Esophagus squamous epithelium (tissue), 5 donors: ENCODE results near the gene NXN. TPM values are rescaled to one million over a fixed set of nuclear protein-coding genes. Genes with fewer than 3 reads are reported as not detected.

Source experiments
- DNase-seq: peaks from one replicate; lab custom pipeline; 2025; lab: John Stamatoyannopoulos, UW
- H3K27ac ChIP-seq, 4 donors: fragments of 200-600 bp; sonication (generic); one replicate each; pipeline ENCODE4 v1.5.1; 2016 to 2019; ENCODE audit warnings: mild to moderate bottlenecking in 1 of 4
- H3K27me3 ChIP-seq, 4 donors: fragments of 200-600 bp; sonication (generic); 1 replicate in 3 of 4; 2 replicates in 1 of 4; pipeline versions ENCODE4 v1.5.1 to v1.6.0; 2017 to 2021; ENCODE audit warnings: antibody characterized with exemption in 1 of 4
- H3K36me3 ChIP-seq, 3 donors: fragments of 200-600 bp; sonication (generic); one replicate each; pipeline ENCODE4 v1.5.1; 2016 to 2019
- H3K4me1 ChIP-seq, 3 donors: fragments of 200-600 bp; sonication (generic); one replicate each; pipeline ENCODE4 v1.5.1; 2017 to 2019
- H3K4me3 ChIP-seq, 4 donors: fragments of 200-600 bp; sonication (generic); 1 replicate in 3 of 4; 2 replicates in 1 of 4; pipeline ENCODE4 v1.5.1; 2016 to 2019; ENCODE audit warnings: mild to moderate bottlenecking in 2 of 4, moderate library complexity in 1 of 4
- H3K9me3 ChIP-seq, 3 donors: fragments of 200-600 bp; sonication (generic); one replicate each; pipeline ENCODE4 v1.5.1; 2016 to 2019
- POLR2A ChIP-seq, 4 donors: fragments of 450-650 bp; IDR thresholded peaks; one replicate each; pipeline ENCODE4 v1.6.1; 2017; ENCODE audit warnings: antibody characterized with exemption in 4 of 4, mild to moderate bottlenecking in 4 of 4, moderate library complexity in 3 of 4
- WGBS, 2 donors: methylation state at CpG; one replicate each; pipeline ENCODE4 v1.1.5; 2018; 5-methylcytosine and 5-hydroxymethylcytosine counted together
- intact Hi-C: fragments of 100-400 bp; cut with DNase I; formaldehyde crosslinking; loops from one replicate; pipeline ENCODE4 v1.15.0; 2022
- total RNA-seq, 4 donors: library from RNA; depleted of rRNA; stranded (reverse); fragments of >200 nt; gene quantifications; one replicate each; pipeline ENCODE4 v1.1.0, GENCODE V29; 2016
- TF ChIP-seq, protein P1 (sequence below), 6 experiments: fragments of 450-650 bp in 4 of 6; fragments of 200-600 bp in 2 of 6; sonication (generic) in 2 of 6; IDR thresholded peaks; one replicate each; pipeline ENCODE4 v1.5.1; 2016 to 2019; ENCODE audit warnings: antibody characterized with exemption in 6 of 6, mild to moderate bottlenecking in 4 of 6, moderate library complexity in 4 of 6
- donor health status: DM: yes; HTN: yes; CAD: no.

Gene NXN
- total RNA-seq, 4 donors from 2014 or later: 19.5 to 34.9 (median 28.7) TPM

DNA sequence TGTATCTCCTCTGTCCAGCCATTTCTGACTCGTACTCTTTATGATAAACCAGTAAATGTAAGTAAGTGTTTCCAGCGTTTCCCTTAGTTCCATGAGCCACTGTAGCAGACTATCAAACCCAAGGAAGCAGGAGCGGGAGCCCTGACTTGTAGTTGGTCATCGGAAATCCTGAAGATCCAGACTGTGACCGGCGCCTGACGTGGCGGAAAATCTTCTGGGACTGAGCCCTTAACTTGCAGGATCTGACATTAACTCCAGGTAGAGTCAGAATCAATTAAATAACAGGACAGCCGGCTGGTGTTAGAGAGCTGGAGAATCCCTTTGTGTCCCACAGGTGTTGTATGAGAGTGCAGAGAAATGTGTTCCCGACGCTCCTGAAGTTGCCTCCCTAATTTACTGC, 201.5 kb downstream of the NXN start:
- no peak overlapping the region for H3K4me3 ChIP-seq
- peaks cover 11 to 19% (median 12%) of the 10 kb centered on the region in 3 donors for H3K4me1 ChIP-seq
- H3K9me3 ChIP-seq: no peaks in the 10 kb centered on the region
- TF ChIP-seq, protein P1, sequence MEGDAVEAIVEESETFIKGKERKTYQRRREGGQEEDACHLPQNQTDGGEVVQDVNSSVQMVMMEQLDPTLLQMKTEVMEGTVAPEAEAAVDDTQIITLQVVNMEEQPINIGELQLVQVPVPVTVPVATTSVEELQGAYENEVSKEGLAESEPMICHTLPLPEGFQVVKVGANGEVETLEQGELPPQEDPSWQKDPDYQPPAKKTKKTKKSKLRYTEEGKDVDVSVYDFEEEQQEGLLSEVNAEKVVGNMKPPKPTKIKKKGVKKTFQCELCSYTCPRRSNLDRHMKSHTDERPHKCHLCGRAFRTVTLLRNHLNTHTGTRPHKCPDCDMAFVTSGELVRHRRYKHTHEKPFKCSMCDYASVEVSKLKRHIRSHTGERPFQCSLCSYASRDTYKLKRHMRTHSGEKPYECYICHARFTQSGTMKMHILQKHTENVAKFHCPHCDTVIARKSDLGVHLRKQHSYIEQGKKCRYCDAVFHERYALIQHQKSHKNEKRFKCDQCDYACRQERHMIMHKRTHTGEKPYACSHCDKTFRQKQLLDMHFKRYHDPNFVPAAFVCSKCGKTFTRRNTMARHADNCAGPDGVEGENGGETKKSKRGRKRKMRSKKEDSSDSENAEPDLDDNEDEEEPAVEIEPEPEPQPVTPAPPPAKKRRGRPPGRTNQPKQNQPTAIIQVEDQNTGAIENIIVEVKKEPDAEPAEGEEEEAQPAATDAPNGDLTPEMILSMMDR (IDR thresholded peaks at IDR 0.05): no peak
- no peak for TF ChIP-seq POLR2A (IDR thresholded peaks at IDR 0.05)
- DNase-seq: no peak
- H3K27me3 ChIP-seq: no peaks in the 10 kb centered on the region
- intact Hi-C loops: no loop called here
- H3K36me3 ChIP-seq: peaks cover 7 to 59% (median 35%) of the 10 kb centered on the region in 3 donors
- H3K27ac ChIP-seq: no peak overlapping the region
- WGBS, 2 donors: 91 to 94% methylated on average over 11 of the region's 11 CpGs

DNA sequence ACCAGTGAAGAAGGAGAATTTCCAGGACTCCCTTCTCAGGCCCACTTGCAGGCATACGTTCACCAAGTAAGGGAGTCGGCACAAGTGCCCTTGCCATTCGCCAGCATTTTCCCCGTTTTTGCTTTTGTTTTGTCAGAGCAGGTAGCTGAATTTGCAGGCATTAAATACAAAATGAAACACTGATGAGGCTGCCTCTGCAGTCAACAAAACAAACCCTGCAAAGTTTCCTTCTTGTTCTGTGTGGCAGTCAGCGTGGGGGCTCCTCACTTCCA, 205.3 kb downstream of the NXN start:
- Histone ChIP-seq H3K27ac (no peak overlapping the region), H3K4me1 (no peaks in the 10 kb centered on the region), H3K27me3 (no peaks in the 10 kb centered on the region), H3K36me3 (peaks cover 20 to 96% (median 54%) of the 10 kb centered on the region in 3 donors), H3K9me3 (no peaks in the 10 kb centered on the region), H3K4me3 (no peak overlapping the region)
- DNase-seq: no peak
- TF ChIP-seq, protein P1 (IDR thresholded peaks at IDR 0.05): no peak
- no peak for TF ChIP-seq POLR2A (IDR thresholded peaks at IDR 0.05)
- 81 to 95% methylated on average over 5 of the region's 5 CpGs for WGBS, 2 donors
- intact Hi-C loops: no loop called here

DNA sequence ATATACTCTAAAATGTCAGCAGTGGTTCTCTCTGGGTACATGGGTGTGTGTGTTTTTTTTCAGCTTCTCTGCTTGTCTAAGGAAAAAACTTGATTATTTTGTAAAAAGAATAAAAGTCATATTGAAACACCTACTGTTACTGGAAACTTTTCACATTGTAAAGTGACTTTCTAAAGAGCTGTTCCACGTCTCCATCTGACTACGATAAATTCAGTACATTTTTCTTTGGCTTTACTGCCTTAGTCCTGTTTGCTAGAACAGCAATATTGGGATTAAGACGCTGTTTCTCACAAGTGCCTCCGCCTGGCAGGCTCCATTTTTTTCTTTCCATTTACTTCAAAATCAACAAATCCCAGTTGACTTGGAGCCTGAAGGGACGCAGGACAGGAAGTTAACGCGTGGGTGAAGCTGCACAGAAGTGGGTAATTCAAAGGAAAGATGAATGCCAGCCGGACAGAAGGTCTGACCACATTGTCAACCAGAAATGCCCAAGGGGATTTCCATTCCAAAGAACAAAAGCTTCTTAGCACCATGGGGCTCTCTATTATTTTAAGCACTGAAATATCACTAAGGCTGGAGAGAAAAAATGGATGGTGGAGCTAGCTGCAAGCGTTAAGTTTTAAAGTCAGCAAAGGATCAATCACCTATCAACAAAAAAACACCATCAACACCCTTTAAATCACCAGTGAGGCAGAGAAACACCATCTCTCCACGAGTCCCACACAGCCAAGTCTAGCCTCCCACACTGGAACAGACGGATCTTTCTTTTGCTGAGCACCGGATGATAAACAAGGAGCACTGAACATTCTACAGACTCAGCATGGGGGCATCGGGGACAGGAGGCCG, 205.9 kb downstream of the NXN start:
- Histone ChIP-seq H3K4me1 (no peaks in the 10 kb centered on the region), H3K27ac (no peak overlapping the region), H3K4me3 (no peak overlapping the region), H3K9me3 (no peaks in the 10 kb centered on the region), H3K36me3 (peaks cover 24 to 98% (median 56%) of the 10 kb centered on the region in 3 donors), H3K27me3 (no peaks in the 10 kb centered on the region)
- intact Hi-C loops: no loop called here
- no peak for TF ChIP-seq POLR2A (IDR thresholded peaks at IDR 0.05)
- TF ChIP-seq, protein P1 (IDR thresholded peaks at IDR 0.05): no peak
- DNase-seq: no peak
- 77 to 84% methylated on average over 14 of the region's 14 CpGs for WGBS, 2 donors

DNA sequence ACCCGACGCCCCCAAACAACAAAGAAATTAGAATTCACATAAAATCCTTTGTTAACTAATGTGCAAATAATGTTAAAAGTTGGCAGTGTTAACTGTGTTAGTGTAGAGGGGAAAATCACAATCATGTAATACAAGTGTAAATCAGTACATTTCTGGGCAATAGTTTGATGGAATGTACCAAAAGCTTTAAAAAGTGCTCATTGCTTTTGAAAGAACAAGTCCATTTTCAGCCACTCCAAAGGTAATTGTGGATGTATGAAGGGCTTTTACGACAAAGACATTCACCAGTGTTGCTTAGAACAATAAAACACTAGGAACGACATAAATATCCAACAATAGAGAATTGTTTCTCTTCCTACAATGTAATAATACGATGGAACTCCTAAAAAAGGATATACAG, 206.6 kb downstream of the NXN start:
- Histone ChIP-seq H3K36me3 (peaks cover 18 to 98% (median 53%) of the 10 kb centered on the region in 3 donors), H3K4me1 (no peaks in the 10 kb centered on the region), H3K27me3 (no peaks in the 10 kb centered on the region), H3K27ac (no peak overlapping the region), H3K9me3 (no peaks in the 10 kb centered on the region), H3K4me3 (no peak overlapping the region)
- WGBS, 2 donors: 79 to 86% methylated on average over 5 of the region's 5 CpGs
- intact Hi-C loops: no loop called here
- TF ChIP-seq, protein P1 (IDR thresholded peaks at IDR 0.05): no peak
- TF ChIP-seq POLR2A (IDR thresholded peaks at IDR 0.05): no peak
- no peak for DNase-seq

DNA sequence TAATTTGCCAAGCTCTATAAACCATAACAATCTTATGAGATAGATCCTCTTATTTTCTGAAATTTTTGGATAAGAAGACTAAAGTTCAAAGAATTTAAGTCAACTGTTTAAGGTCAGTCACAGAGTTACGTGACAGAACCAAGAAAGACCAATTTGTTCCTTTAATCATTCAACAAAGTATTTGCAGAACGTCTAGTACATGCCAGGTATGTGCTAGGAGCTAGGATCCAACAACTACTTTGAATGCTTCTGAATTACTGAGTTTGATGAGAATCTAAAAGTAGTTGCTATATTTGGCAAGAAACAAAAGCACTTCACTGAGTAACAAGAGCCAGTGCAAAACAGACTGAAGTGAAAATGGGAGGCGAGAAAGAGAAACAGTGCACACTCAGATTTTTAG, 212.5 kb downstream of the NXN start:
- intact Hi-C loops: no loop called here
- Histone ChIP-seq H3K27me3 (no peaks in the 10 kb centered on the region), H3K4me1 (no peaks in the 10 kb centered on the region), H3K4me3 (no peak overlapping the region), H3K27ac (no peak overlapping the region), H3K36me3 (peaks cover 17 to 100% (median 35%) of the 10 kb centered on the region in 3 donors), H3K9me3 (no peaks in the 10 kb centered on the region)
- TF ChIP-seq, protein P1 (IDR thresholded peaks at IDR 0.05): no peak
- TF ChIP-seq POLR2A (IDR thresholded peaks at IDR 0.05): no peak
- no peak for DNase-seq
- WGBS, 2 donors: 67 to 69% methylated on average over 3 of the region's 3 CpGs
